Endothelial cell of umbilical vein (primary cell): ENCODE results near the gene CNOT6. TPM values are rescaled to one million over a fixed set of nuclear protein-coding genes. Genes with fewer than 3 reads are reported as not detected.

Source experiments
- BruUV-seq: library from RNA; stranded (reverse); fragments of 400-500 nt; replicated peaks from 2 replicates; lab custom pipeline; 2021; lab: Mats Ljungman, UMichigan
- CTCF ChIA-PET: fragments of 300-600, 350-600 bp; sonication (Branson Sonifier 250); formaldehyde crosslinking; loops from one replicate; lab custom pipeline; 2021; ENCODE audit warnings: antibody characterized with exemption, inconsistent platforms; lab: Charles Lee
- POLR2A ChIA-PET: fragments of 300-600, 350-600 bp; sonication (Branson Sonifier 250); formaldehyde crosslinking; loops from one replicate; lab custom pipeline; 2021; ENCODE audit warnings: antibody characterized with exemption, inconsistent platforms; lab: Charles Lee
- DNase-seq: peaks from one replicate; pipeline ENCODE4 v3.0.0-alpha.2; 2011; ENCODE audit warnings: low read depth, low spot score
- FAIRE-seq: peaks from 2 replicates; lab custom pipeline; 2011; peaks lifted over from hg19 to GRCh38; lab: Jason Lieb, UNC
- H2AFZ ChIP-seq: 2 replicates; pipeline ENCODE4 v1.6.0; 2012; ENCODE audit warnings: low read depth, low read length, control low read depth, inconsistent platforms
- H3K27ac ChIP-seq: 2 replicates; pipeline ENCODE4 v1.5.1; 2011; ENCODE audit warnings: low read depth, mild to moderate bottlenecking, control low read depth, low read length, moderate library complexity; ENCODE audit not compliant: insufficient read depth
- H3K27me3 ChIP-seq, 2 experiments: 2 replicates each; pipeline versions ENCODE4 v1.6.0 to v1.6.1; 2011; ENCODE audit warnings: low read length in 2 of 2, mixed read lengths in 1 of 2; ENCODE audit not compliant: control insufficient read depth in 2 of 2, insufficient read depth in 2 of 2
- H3K36me3 ChIP-seq, 2 experiments: 2 replicates in 1 of 2; 3 replicates in 1 of 2; pipeline ENCODE4 v1.5.1; 2011; ENCODE audit warnings: low read length in 2 of 2, mild to moderate bottlenecking in 1 of 2, moderate library complexity in 1 of 2; ENCODE audit not compliant: control insufficient read depth in 2 of 2, insufficient read depth in 2 of 2; ENCODE audit errors: extremely low read depth in 1 of 2
- H3K4me1 ChIP-seq: 3 replicates; pipeline ENCODE4 v1.5.1; 2011; ENCODE audit warnings: mild to moderate bottlenecking, low read length; ENCODE audit not compliant: control insufficient read depth, insufficient read depth; ENCODE audit errors: extremely low read depth
- H3K4me2 ChIP-seq: 2 replicates; pipeline ENCODE4 v1.6.1; 2011; ENCODE audit warnings: low read length, control low read depth, mixed read lengths; ENCODE audit not compliant: insufficient read depth
- H3K4me3 ChIP-seq, 3 experiments: fragments of 200-600 bp in 1 of 3; sonication (generic), shearing (Covaris generic) in 1 of 3; replicated peaks in 1 of 3; 2 replicates each; pipeline ENCODE4 v1.5.1; 2011 to 2016; ENCODE audit warnings: control low read depth in 3 of 3, low read length in 3 of 3, mild to moderate bottlenecking in 2 of 3, inconsistent platforms in 1 of 3, low read depth in 1 of 3, moderate library complexity in 1 of 3; ENCODE audit not compliant: insufficient read depth in 1 of 3
- H3K79me2 ChIP-seq: 2 replicates; pipeline ENCODE4 v1.6.0; 2012; ENCODE audit warnings: low read length, inconsistent platforms; ENCODE audit not compliant: control insufficient read depth, insufficient read depth
- H3K9ac ChIP-seq: replicated peaks from 2 replicates; pipeline ENCODE3; 2011; ENCODE audit warnings: low read length, control low read depth; ENCODE audit not compliant: insufficient read depth; ENCODE audit errors: extremely low read depth
- H3K9me1 ChIP-seq: replicated peaks from 3 replicates; pipeline ENCODE4 v1.6.0; 2011; ENCODE audit warnings: mild to moderate bottlenecking, low read length; ENCODE audit not compliant: control insufficient read depth, insufficient read depth; ENCODE audit errors: extremely low read depth
- H3K9me3 ChIP-seq: replicated peaks from 2 replicates; pipeline ENCODE4 v1.5.1; 2012; ENCODE audit warnings: low read length, inconsistent platforms; ENCODE audit not compliant: control insufficient read depth, insufficient read depth
- H4K20me1 ChIP-seq: replicated peaks from 2 replicates; pipeline ENCODE3; 2011; ENCODE audit warnings: mild to moderate bottlenecking, low read length; ENCODE audit not compliant: control insufficient read depth, insufficient read depth; ENCODE audit errors: extremely low read depth
- EZH2 ChIP-seq: IDR thresholded peaks from 2 replicates; pipeline ENCODE4 v1.6.1; 2012; ENCODE audit warnings: borderline replicate concordance, low read depth, mild to moderate bottlenecking, moderate library complexity, low read length, inconsistent platforms; ENCODE audit not compliant: severe bottlenecking
- FOS ChIP-seq: IDR thresholded peaks from 2 replicates; pipeline ENCODE4 v1.6.1; 2011; ENCODE audit warnings: mild to moderate bottlenecking, low read length, moderate library complexity, borderline replicate concordance; ENCODE audit not compliant: insufficient read depth
- GATA2 ChIP-seq: IDR thresholded peaks from 2 replicates; pipeline ENCODE4 v1.7.0; 2011; ENCODE audit warnings: low read depth, mild to moderate bottlenecking, moderate library complexity, mixed read lengths, low read length; ENCODE audit not compliant: insufficient read length, insufficient read depth
- JUN ChIP-seq: IDR thresholded peaks from 2 replicates; pipeline ENCODE4 v1.6.1; 2011; ENCODE audit warnings: borderline replicate concordance, low read depth; ENCODE audit not compliant: insufficient read length, insufficient read depth
- POLR2A ChIP-seq: IDR thresholded peaks from 2 replicates; pipeline ENCODE4 v1.6.1; 2012; ENCODE audit warnings: low read depth, mild to moderate bottlenecking, control low read depth, low read length
- dilution Hi-C: fragments of 300-500 bp; cut with MboI; formaldehyde crosslinking; loops from one replicate; pipeline ENCODE4 v1.15.0; 2019; ENCODE audit warnings: low sequenced_read_pairs; ENCODE audit not compliant: extremely low pct_ligation_motif_present
- intact Hi-C: fragments of 100-400 bp; cut with micrococcal nuclease; formaldehyde crosslinking; loops from one replicate; pipeline ENCODE4 v1.10.0; 2022
- polyA plus RNA-seq, 4 experiments: library from polyadenylated mRNA; depleted of rRNA in 3 of 4; stranded (reverse) in 3 of 4; unstranded in 1 of 4; fragments of >200 nt; gene quantifications; 2 replicates each; pipeline versions ENCODE4 v1.2.1 to v1.2.3, GENCODE V29; 2011 to 2012; ENCODE audit warnings: missing spikeins in 1 of 4
- total RNA-seq: library from RNA; stranded (reverse); gene quantifications from 2 replicates; pipeline ENCODE4 v1.2.3, GENCODE V29; 2021
- TF ChIP-seq, protein P1 (sequence below): IDR thresholded peaks from 2 replicates; pipeline ENCODE4 v1.6.1; 2011; ENCODE audit not compliant: insufficient read depth, insufficient read length
- TF ChIP-seq, protein P2 (sequence below), 2 donors: IDR thresholded peaks; 1 replicate in 1 of 2; 2 replicates in 1 of 2; pipeline ENCODE4 v1.5.1; 2011; ENCODE audit warnings: low read length in 2 of 2, mild to moderate bottlenecking in 2 of 2, moderate library complexity in 2 of 2, control low read depth in 1 of 2, inconsistent platforms in 1 of 2, low read depth in 1 of 2; ENCODE audit not compliant: insufficient read depth in 1 of 2; ENCODE audit errors: extremely low read depth in 1 of 2

CNOT6 gene
- total and polyA plus RNA-seq, 2 donors (not counting 3 experiments of a cell fraction or from before 2014, with no cell fraction given): 9.2 to 33.8 TPM

DNA sequence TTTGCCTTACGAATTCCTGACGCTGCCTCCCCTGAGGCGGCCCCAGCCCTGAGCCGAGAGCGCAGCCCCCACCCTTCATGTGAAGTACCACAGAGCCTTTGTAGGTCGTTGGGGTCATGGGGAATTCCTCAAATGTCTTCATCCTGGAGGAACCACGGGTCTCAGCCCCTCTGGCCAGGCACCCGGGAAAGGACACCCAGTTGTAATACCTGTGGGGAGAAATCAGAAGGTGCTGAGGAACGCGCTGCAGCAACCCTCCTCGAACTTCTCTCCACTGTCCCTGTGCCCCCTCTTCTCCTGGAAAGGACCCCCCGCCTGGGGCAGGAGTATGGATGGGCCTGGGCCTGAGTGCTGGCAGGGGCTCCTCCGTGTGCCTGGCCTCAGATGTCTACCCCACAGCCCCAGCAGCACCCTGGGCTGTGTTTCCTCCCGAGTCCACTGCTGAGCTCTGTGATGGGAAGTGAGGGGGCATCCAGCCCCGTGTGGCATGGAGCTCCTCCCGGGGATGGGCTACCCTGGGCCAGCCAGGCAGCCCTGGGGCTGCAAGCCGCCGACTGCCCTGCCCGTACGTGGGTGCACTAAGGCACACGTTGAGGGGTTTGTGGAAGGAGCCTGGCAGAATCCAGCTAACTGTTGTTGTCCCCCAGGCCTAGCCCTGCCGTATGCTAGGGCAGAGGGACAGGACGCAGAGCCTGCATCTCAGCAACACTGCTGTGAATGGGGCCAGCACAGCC, 115.8 kb downstream of the CNOT6 start:
- CTCF ChIA-PET: no interaction called here

More for the DNA sequence above, 115.8 kb downstream of the CNOT6 start:
- peaks cover 0 to 2% of the 10 kb centered on the region in 2 experiments for H3K36me3 ChIP-seq
- no peaks in the 10 kb centered on the region for H3K27me3 ChIP-seq
- H3K4me3 ChIP-seq: no peak overlapping the region
- no peaks in the 10 kb centered on the region for H4K20me1 ChIP-seq
- H3K9me3 ChIP-seq: no peaks in the 10 kb centered on the region
- POLR2A ChIA-PET: no interaction called here
- TF ChIP-seq POLR2A: no peak
- TF ChIP-seq, protein P1, sequence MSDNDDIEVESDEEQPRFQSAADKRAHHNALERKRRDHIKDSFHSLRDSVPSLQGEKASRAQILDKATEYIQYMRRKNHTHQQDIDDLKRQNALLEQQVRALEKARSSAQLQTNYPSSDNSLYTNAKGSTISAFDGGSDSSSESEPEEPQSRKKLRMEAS: no peak
- TF ChIP-seq JUN: no peak
- no peak for TF ChIP-seq FOS
- no peak for TF ChIP-seq GATA2
- no peak for TF ChIP-seq EZH2
- TF ChIP-seq, protein P2, sequence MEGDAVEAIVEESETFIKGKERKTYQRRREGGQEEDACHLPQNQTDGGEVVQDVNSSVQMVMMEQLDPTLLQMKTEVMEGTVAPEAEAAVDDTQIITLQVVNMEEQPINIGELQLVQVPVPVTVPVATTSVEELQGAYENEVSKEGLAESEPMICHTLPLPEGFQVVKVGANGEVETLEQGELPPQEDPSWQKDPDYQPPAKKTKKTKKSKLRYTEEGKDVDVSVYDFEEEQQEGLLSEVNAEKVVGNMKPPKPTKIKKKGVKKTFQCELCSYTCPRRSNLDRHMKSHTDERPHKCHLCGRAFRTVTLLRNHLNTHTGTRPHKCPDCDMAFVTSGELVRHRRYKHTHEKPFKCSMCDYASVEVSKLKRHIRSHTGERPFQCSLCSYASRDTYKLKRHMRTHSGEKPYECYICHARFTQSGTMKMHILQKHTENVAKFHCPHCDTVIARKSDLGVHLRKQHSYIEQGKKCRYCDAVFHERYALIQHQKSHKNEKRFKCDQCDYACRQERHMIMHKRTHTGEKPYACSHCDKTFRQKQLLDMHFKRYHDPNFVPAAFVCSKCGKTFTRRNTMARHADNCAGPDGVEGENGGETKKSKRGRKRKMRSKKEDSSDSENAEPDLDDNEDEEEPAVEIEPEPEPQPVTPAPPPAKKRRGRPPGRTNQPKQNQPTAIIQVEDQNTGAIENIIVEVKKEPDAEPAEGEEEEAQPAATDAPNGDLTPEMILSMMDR (IDR thresholded peaks at IDR 0.05; ENCODE audit: extremely low read depth in 1 of 2, insufficient read depth in 1 of 2, low read depth in 1 of 2, low read length in 2 of 2): no peak
- no peak overlapping the region for H3K4me2 ChIP-seq
- H3K9ac ChIP-seq: no peak overlapping the region
- no peak overlapping the region for H3K27ac ChIP-seq
- no peaks in the 10 kb centered on the region for H3K4me1 ChIP-seq
- no peaks in the 10 kb centered on the region for H3K9me1 ChIP-seq
- dilution Hi-C loops: no loop called here
- H3K79me2 ChIP-seq: no peaks in the 10 kb centered on the region
- BruUV-seq: no TSS peak
- no peak for FAIRE-seq
- H2AFZ ChIP-seq: no peak overlapping the region
- intact Hi-C loops: no loop called here
- DNase-seq: no peak
